SIG-M5 treated with dmso at 0.1 percent for 504 hours (cell line): ENCODE data around the gene CDKN1C.

ENCODE experiments used
- DNase-seq: peaks from one replicate; lab custom pipeline; 2025; ENCODE audit not compliant: unreplicated experiment; lab: John Stamatoyannopoulos, UW

Gene CDKN1C

DNA sequence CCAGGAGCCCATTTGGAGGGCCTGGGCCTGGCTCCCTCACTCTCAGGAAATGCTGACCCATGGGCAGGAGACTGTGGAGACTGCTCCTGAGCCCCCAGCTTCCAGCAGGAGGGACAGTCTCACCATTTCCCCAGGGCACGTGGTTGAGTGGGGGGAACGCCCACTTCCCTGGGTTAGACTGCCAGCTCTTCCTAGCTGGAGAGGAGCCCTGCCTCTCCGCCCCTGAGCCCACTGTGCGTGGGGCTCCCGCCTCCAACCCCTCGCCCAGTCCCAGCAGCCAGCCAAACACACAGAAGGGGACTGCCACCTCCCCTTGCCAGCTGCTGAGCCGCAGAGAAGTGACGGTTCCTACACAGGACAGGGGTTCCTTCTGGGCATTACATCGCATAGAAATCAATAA is 37.1 kb downstream of the CDKN1C start:
- DNase-seq = no peak

DNA sequence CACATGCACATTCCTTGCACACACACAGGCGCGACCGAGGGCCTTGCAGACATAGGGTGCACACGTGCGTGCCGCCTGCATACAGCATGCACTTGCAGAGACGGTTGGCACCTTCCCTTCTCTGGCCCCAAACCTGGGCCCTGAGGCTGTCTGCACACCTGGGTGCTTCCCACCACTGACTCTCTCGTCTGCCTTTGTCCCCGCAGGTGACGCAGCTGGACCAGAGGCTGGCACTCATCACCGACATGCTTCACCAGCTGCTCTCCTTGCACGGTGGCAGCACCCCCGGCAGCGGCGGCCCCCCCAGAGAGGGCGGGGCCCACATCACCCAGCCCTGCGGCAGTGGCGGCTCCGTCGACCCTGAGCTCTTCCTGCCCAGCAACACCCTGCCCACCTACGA is 38.0 kb downstream of the CDKN1C start:
- DNase-seq = no peak

DNA sequence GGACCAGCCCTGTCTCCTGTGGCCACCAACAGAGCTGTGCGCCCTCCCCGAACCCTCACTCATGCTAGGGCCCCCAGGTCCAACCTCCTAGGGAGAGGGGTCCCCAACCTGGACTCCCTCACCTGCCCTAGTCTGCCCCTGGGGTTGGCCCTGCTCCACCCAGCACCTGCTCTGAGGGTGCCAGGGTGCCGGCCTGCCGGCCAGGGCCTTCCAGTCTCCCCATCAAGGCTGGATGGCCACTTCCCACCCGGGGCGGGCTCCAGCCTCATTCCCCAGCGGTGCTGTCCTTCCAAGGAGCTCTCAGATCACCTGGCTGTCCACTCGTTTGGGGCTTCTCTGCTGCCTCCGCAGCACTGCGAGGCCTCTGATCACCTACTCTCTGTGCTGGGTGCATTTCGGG is 39.1 kb downstream of the CDKN1C start:
- DNase-seq = no peak

DNA sequence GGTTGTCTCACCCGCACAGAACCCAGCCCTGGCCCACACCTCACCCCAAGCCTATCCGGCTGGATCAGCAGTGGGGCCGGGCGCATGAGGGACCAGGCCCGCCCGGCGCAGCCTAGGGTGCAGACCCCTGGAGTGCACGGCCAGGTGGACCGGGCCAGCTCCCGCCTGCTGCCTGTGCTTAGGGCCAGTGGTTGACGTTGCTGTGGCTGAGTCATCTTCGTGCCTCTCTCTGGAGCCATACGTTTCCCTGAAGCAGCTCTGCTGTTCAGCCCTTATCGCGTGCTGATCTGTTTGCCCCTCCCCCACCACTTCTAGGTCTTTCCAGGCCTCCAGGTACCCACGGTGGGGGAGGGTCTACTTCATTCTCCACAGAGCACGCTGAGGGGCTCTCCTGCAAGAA is 39.5 kb downstream of the CDKN1C start:
- DNase-seq = no peak

DNA sequence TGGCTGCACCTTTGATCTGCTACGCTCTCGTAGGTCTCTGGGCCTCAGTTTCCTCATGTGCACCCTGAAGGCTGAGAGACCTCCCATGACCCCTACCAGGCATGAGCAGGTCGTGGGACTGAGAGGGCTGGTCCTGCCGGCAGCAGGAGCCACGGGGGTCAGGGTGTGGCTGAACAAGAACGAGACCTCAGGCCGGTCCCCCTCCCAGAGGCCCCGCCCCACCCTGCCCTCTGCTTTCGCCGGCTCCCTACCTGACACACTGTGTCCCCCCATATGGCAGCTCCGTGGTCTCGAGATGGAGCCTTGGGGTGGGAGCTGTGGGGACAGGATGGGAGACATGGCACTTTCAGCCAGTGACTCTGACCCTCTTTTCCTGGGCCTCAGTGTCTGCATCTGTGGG is 40.6 kb downstream of the CDKN1C start:
- no peak for DNase-seq

DNA sequence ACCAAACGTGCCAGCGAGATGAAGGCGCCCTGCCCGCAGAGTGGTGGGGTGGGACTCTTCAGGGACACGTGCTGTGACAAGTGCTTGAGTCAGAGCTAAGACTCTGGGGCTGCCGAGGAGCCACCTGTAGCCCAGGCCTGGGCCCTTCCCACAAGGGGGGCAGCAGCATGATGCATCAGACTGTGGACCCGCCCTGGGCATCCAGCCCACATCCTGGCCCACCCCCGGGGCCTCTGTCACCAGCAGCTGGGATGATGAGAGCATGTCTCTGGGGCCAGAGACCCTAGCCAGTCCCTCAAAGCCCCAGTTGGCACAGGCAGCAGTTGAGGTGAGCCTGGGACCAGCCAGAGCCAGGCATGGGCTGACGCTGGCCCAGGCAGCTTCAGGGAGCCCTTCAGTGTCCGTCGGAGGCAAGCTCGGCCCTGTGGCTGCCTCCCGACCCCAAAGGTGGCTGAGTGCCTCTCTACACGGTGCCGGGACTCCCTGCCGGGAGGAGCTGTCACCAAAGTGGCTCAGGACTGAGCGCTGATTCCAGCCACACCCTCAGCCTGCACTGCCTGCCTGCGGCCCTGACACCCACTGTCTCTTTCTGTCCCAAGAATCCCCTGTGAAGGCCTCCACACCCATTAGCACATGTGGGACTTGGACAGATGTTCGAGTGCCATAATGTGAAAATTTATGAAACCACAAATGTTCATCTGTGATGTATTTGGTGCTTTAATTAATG is 41.3 kb downstream of the CDKN1C start:
- no peak for DNase-seq

DNA sequence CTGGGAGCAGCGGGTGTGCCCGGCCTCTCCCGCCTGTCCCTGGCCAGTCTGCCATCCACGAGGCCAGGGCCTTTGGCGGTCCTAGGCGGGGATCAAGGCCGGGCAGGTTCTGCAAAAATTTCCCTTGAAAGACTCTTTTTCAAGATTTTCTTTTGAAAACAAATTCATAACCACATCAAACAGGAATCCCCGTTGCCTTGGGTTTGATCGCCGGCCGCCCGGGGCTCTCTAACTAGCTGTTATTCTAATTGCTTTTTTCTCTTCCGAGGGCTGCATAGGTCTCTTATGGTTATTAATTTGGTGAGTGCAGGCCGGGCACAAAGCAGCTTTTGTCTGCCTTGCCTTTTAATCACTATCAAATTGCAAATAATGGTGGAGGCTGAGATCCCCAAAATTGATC is 42.0 kb downstream of the CDKN1C start:
- no peak for DNase-seq

DNA sequence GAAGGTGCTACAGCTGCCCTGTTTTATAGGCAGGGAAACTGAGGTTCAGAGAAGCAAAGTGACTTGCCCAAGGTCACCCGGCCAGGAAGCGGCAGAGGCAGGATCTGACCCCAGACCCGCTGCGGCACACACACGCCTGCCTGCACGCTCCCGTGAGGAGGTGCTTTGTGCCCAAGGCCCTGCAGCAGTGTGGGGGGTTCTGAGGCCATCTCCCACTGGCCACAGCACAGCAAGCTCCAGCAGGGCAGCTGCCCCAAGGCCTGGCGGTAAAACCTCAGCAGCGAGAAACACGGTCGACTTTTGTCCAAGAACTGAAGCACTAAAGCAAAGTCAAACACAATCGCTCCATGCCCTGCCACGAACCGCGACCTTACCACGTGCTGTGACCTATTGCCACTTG is 42.7 kb downstream of the CDKN1C start:
- no peak for DNase-seq

DNA sequence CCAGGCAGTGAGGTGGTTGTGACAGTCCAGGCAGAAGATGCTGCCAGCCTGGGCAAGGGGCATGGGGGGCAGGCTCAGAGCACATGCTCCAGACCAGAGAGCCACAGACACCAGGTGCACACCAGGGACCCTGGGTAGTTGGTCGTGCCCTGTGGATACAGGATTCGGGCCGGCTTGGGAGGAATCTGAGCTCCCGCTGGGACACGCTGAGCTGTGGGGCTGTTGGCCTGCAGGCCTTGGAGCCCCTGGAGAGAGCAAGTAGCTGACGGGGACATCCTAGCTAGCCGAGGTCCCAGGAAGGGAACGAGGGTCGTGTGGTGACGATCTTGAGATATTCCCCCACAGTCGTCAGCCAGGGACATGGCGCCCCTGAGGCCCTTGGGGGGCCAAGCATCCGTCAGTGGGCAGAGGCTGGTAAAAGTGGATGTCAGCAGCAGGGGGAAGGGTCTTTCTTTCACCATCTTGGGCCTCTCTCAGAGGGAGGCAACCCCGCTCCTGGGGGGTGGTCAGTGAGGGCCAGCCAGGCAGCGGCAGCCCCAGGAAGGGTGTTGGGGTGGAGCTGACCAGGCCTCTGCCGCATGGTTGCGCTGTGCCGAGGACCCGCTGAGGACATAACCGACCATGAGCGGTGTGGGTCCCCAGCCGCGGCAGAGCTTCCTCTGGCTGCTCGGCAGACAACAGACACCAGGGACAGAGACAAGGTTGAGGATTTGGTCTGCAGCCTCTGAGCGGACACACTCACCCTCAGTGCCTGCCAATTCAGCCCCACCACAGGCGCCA is 44.0 kb downstream of the CDKN1C start:
- DNase-seq = no peak

DNA sequence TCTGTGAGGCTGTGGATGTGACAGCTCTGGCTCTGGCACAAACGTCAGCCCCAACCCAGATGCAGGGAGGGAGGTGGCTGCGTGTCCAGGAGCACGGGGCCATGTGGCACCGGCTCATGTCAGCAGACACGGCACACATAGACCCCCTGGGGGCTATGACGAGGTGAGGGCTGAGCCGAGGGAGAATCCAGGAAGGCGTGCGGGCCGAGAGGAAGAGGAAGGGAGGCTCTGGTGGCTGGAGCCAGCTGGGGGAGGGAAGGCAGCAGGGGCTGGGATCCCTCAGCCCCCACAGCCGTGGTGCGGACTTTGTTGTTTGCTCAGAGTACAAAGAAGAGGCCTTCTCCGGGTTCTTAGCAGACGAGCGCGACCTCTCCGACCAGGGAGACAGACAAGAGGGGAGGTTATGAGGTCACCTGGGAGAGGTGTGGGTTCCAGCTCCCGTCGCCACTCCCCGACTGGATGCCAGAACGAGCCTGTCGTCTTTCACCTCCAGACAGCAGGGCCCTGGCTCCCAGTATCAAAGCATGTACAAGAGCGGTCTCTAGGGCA is 46.1 kb downstream of the CDKN1C start:
- no peak for DNase-seq

DNA sequence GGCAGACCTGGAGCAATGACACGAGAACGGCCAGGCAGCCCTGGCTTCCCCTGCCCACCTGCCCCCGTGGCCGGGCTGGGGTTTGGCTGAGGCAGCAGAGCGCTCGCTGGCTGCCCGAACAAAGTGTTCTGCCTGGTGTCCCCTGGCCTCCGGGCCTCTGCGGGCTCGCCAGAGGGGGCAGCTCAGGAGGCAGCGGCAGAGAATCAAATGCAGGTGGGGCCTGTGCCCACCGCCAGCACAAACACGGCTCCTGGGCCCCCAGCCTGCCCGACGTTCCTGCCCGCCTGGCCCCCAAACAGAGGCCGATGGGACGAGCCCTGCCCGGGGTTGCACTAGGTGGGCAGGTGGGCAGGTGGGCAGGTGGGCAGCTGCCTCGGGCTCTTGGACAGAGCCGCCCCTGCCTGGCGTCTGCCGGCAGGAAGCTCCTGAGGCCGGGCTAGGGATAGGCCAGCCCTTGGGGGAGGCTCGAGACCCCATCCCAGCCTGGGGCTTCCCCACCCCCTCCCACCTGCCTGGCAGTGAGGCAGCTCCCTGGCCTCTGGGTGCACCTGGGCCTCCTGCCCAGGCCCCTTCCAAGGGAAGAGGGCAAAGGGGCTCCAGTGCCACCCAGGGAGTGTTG is 46.8 kb downstream of the CDKN1C start:
- no peak for DNase-seq

DNA sequence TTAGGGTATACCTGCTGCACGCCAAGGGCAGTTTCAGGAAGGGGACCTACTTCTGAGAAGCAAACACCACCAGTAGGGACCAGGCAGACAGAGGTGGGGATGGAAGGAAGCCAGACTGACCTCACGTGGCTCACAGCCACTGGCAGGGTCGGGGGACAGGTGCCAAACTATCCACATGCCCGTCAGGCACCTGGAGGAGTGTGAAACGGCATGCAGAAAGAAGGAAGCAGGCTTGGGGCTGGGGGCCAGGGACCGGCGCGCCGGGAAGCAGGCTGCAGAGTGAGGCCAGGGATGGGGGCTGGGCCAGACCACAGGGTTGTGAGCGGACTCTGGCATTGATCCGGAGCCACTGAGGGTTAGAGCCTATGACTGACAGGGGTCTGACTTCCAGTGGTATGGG is 47.5 kb downstream of the CDKN1C start:
- no peak for DNase-seq

DNA sequence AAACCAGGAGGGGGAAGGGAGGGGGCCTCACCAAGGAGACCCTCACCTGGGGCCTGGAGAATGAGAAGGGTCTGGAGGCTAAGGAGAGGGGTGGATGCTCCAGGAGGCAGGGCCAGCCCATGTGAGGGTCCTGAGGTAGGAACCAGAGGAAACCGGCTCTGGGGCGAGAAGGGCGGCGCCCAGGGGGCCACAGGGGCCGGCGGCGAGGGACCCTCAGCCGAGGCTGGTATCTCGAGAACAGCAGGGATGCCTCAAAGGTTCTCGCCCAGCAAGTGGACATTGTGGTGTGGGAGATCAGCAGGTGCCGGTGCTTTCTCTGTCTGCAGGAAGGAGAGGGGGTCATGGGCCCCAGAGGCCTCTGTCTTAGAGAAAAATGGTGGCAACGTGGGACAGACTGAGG is 47.9 kb downstream of the CDKN1C start:
- no peak for DNase-seq

DNA sequence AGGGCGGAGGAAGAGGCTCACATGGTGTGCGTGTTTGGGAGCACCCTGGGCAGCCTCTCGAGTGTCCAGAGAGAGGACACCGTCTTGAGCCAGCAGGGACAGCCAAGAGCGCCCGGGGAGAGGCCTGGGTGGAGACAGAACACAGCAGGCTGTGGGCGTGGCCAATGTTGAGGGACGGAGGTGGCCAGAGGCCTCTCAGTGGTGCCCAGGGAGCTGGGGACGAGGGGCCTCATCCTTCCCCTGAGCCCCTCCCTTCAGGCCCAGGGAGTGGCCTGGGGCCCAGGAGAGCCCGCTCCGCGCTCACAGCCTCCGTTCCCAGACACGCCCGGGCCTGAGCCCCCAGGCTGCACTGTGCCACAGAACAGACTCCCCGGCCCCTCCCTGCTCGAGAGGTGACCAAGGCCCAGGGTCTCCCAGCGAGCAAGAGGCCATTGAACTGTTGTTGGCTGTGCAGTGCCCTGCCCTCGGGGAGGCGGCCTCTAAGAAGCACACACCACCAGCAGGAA is 48.4 kb downstream of the CDKN1C start:
- no peak for DNase-seq

DNA sequence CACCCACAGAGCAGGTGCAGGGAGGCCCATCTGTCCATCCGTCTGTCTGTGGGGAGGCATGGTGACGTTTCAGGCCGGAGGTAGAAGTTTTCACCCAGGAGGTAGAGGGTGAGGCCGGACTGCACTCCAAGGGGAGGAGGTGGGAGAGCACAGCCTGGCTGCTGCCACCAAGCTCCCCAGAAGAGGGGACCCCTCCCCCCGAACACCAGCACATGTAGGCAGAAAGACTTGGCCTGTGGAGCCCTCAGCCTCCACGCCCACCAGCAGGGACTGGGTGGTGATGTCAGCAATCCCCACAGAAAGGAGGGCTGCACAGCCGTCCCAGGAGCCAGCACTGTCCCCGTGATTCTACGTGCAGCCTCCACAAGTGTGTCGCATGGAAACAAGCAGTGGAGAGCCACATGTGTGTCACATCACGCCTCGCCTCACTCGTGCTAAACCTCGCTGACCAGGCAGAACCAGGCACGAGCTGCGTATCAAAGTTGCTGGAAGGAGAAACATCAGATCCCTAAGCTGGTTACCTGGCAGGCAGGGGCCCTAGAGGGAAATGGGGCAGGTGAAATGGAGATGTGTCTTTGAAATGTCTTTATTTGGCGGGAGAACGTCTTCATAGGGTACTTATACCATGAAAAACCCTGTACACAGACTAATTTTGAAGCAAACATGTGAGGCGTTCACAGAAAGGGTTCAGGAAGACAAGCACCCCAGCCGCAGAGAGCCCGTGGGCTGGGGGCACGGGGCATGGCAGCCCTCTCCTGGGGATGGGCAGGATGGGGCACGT is 49.1 kb downstream of the CDKN1C start:
- no peak for DNase-seq

DNA sequence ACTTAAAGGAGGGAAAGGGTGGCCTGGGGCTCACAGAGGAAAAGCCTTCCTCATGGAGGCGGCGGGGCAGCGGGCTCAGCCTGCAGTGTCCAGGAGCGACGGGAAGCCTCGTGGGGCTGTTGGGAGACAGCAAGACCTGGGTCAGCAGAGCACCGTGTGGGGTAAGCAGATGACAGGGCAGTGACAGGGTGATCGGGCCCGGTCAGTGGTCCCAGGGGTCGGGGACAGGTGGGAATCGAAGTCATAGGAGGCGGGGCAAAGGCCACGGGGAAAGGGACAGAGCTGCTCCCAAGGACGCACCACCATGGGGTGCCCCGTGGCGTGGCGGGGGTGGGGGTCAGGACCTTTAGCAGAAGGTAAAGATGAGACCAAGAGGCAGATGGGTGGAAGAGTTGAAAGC is 49.8 kb downstream of the CDKN1C start:
- DNase-seq = no peak

DNA sequence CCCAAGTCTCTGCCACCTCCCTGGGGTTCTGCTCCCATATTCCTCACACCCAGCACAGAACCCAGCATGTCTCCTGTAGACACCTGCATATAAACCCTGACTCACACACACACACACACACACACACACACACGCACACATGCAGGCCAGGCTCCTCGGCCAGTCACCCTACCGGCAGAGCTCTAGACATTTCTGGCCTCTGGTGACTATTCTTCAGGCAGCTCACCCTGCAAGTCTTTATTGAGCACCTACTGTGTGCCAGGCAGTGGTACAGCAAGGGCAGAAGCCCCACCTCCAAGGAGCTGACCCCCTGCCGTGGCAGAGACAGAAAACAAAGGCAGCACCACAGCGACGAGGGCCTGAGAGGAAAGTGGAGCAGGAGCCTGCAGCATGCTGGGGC is 50.3 kb downstream of the CDKN1C start:
- DNase-seq = no peak

DNA sequence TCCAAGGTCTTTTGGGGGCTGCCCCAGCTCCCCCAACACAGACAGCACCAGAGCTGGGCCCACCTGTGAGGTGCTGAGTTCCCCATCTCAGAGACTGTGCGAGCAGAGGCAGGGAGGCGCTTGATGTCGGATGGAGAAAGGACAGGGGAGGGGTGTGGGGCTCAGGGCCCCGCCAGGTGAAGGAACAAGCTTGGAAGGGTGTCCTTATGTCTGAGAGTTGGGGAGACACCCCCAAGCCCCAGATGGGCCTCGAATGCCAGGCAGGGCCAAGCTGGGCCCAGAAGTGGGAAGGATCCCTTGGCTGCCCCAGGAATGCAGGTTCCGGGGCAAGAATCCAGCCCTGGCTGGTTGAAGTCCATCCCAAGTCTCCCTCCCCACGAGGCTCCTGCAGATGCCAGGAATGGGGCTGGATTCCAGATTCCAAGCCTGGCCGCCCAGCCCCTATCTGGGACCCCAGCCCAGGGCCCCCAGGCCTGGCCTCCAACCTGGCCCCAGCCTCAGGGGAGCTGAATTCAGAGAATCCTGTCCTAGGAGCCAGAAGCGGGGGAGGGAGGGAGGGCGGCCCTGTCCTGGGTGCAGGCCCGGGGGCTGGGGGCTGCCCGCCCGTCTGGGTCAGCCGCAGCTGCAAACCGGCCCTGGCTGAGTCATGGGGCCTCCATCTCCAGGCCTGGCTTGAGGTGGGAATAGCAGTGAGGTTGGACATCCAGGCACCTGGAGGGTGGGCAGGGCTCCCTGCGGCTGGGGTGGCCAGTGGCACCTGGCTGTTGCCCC is 50.9 kb downstream of the CDKN1C start:
- DNase-seq = no peak

DNA sequence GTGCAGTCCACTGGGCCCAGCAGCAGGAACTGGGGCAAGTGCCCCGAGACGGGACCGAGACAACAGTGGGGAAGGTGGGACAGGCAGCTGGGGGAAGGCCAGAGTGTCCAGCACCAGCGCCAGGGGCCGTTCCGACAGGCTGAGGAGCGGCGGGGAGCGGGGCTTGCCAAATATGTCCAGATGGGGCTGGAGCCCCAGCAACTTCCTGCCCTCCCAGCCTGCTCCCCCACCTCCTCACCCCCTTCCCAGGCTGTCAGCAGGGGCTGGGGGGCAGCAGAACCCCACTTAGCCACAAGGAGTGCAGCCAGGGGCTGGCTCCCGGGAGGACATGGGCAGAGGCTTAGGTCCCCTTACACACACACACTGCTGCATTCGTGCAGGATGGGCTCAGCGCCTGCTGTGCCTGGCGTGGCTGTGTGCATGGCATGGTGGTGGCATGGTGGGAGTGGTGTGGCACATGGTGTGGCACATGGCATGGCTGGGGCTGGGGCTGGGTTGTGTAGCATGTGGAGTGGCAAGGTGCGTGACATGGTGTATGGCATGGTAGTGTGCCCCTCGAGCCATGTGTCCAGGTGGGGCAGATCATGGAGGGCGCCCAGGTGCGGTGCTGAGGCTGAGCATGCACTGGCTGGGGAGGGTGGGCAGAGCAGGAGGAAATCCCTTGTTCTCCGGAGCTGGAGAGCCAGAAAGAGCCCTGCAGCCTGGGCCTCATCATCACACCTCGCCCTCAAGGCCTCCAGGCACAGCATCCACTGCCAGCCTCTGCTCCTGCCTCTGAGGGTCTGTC is 51.7 kb downstream of the CDKN1C start:
- DNase-seq = no peak
